GM10847 (cell line): ENCODE results near the gene CACNG5.

Experiments
- POLR2A ChIP-seq: IDR thresholded peaks from 2 replicates; pipeline ENCODE4 v1.6.1; 2011; ENCODE audit not compliant: insufficient read length; ENCODE audit errors: extremely low read depth

Gene CACNG5

GRCh38 chr17:66813296-66813695 lies 21.6 kb upstream of the CACNG5 start:
- TF ChIP-seq POLR2A = no peak

GRCh38 chr17:66814026-66814425 lies 20.9 kb upstream of the CACNG5 start:
- no peak for TF ChIP-seq POLR2A

GRCh38 chr17:66814570-66814969 lies 20.3 kb upstream of the CACNG5 start:
- no peak for TF ChIP-seq POLR2A

GRCh38 chr17:66817750-66818149 lies 17.2 kb upstream of the CACNG5 start:
- no peak for TF ChIP-seq POLR2A

- no peak for TF ChIP-seq POLR2A
Measured at GRCh38 chr17:66819466-66819865, 15.5 kb upstream of the CACNG5 start.

- no peak for TF ChIP-seq POLR2A
Measured at GRCh38 chr17:66822009-66822408, 12.9 kb upstream of the CACNG5 start.

GRCh38 chr17:66826856-66827255 lies 8.1 kb upstream of the CACNG5 start:
- no peak for TF ChIP-seq POLR2A

- TF ChIP-seq POLR2A = no peak
Measured at GRCh38 chr17:66829386-66829864, 5.5 kb upstream of the CACNG5 start.

- TF ChIP-seq POLR2A = no peak
Measured at GRCh38 chr17:66829883-66830282, 5.0 kb upstream of the CACNG5 start.

GRCh38 chr17:66830451-66830850 lies 4.5 kb upstream of the CACNG5 start:
- TF ChIP-seq POLR2A = no peak

GRCh38 chr17:66831383-66832210 lies 3.3 kb upstream of the CACNG5 start:
- no peak for TF ChIP-seq POLR2A

GRCh38 chr17:66833201-66833600 lies 1.7 kb upstream of the CACNG5 start:
- no peak for TF ChIP-seq POLR2A

- no peak for TF ChIP-seq POLR2A
Measured at GRCh38 chr17:66834426-66834918, 445 bp upstream of the CACNG5 start.

GRCh38 chr17:66835476-66835875 lies 559 bp downstream of the CACNG5 start:
- TF ChIP-seq POLR2A = no peak

GRCh38 chr17:66836063-66837005 lies 1.4 kb downstream of the CACNG5 start:
- TF ChIP-seq POLR2A = no peak

GRCh38 chr17:66837226-66837625 lies 2.3 kb downstream of the CACNG5 start:
- no peak for TF ChIP-seq POLR2A
